HEK293 (cell line): ENCODE results near the gene SCN4B.

Experiments used
- CTCF ChIP-seq: fragments of 450-650 bp; formaldehyde crosslinking; IDR thresholded peaks from 2 replicates; pipeline ENCODE4 v1.5.1; 2016; ENCODE audit warnings: missing biosample characterization, missing genetic modification characterization
- KLF1 ChIP-seq: fragments of 450-650 bp; formaldehyde crosslinking; IDR thresholded peaks from 2 replicates; pipeline ENCODE4 v1.5.1; 2016; ENCODE audit warnings: missing biosample characterization, missing genetic modification characterization
- KLF10 ChIP-seq: fragments of 450-650 bp; IDR thresholded peaks from 2 replicates; pipeline ENCODE4 v1.5.1; 2018; ENCODE audit warnings: missing biosample characterization, mild to moderate bottlenecking, missing genetic modification characterization
- OSR2 ChIP-seq: fragments of 450-650 bp; formaldehyde crosslinking; IDR thresholded peaks from 2 replicates; pipeline ENCODE4 v1.5.1; 2016; ENCODE audit warnings: missing biosample characterization, missing genetic modification characterization
- TRIM28 ChIP-seq: IDR thresholded peaks from 2 replicates; pipeline ENCODE4 v1.6.1; 2011; ENCODE audit warnings: low read length, control low read depth, borderline replicate concordance
- ZNF175 ChIP-seq: fragments of 450-650 bp; formaldehyde crosslinking; IDR thresholded peaks from 2 replicates; pipeline ENCODE4 v1.5.1; 2016; ENCODE audit warnings: missing biosample characterization, missing genetic modification characterization
- ZNF223 ChIP-seq: fragments of 450-650 bp; formaldehyde crosslinking; IDR thresholded peaks from 2 replicates; pipeline ENCODE4 v1.5.1; 2016; ENCODE audit warnings: missing biosample characterization, missing genetic modification characterization
- ZNF791 ChIP-seq: fragments of 450-650 bp; formaldehyde crosslinking; IDR thresholded peaks from 2 replicates; pipeline ENCODE4 v1.5.1; 2016; ENCODE audit warnings: missing biosample characterization, missing genetic modification characterization
- TF ChIP-seq, protein P1 (sequence below): fragments of 450-650 bp; formaldehyde crosslinking; IDR thresholded peaks from 2 replicates; pipeline ENCODE4 v1.5.1; 2016; ENCODE audit warnings: missing biosample characterization, missing genetic modification characterization
- TF ChIP-seq, protein P2 (sequence below): fragments of 450-650 bp; formaldehyde crosslinking; IDR thresholded peaks from 2 replicates; pipeline ENCODE4 v1.5.1; 2016; ENCODE audit warnings: missing biosample characterization, missing genetic modification characterization
- TF ChIP-seq, protein P3 (sequence below): fragments of 450-650 bp; formaldehyde crosslinking; IDR thresholded peaks from 2 replicates; pipeline ENCODE4 v1.5.1; 2016; ENCODE audit warnings: missing biosample characterization, missing genetic modification characterization
- TF ChIP-seq, protein P4 (sequence below): fragments of 450-650 bp; formaldehyde crosslinking; IDR thresholded peaks from 2 replicates; pipeline ENCODE4 v1.5.1; 2016; ENCODE audit warnings: missing biosample characterization, missing genetic modification characterization, low read depth

DNA sequence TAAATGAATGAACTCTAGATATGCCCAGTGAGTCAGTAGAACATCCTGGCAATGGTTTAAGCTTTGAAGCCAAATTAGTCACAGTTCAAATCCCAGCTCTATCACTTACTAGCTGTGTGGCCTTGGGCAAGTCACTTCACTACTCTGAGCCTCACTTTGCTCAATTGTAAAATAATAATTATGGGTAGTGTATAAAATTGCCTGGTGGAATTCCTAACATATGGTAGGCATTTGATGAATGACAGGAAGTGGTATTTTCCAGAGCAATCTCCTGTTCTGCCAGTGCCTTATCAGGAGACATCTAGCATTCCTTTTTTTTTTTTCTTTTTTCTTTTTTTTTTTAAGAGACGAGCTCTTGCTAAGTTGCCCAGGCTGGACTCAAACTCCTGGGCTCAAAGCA lies 13.0 kb downstream of the SCN4B start:
- no peak for TF ChIP-seq KLF10 (tag by site-specific recombination)
- TF ChIP-seq ZNF791 = no peak
- no peak for TF ChIP-seq TRIM28
- TF ChIP-seq CTCF (tag by site-specific recombination) = no peak
- TF ChIP-seq ZNF175 (tag by site-specific recombination) = no peak
- TF ChIP-seq, protein P1, sequence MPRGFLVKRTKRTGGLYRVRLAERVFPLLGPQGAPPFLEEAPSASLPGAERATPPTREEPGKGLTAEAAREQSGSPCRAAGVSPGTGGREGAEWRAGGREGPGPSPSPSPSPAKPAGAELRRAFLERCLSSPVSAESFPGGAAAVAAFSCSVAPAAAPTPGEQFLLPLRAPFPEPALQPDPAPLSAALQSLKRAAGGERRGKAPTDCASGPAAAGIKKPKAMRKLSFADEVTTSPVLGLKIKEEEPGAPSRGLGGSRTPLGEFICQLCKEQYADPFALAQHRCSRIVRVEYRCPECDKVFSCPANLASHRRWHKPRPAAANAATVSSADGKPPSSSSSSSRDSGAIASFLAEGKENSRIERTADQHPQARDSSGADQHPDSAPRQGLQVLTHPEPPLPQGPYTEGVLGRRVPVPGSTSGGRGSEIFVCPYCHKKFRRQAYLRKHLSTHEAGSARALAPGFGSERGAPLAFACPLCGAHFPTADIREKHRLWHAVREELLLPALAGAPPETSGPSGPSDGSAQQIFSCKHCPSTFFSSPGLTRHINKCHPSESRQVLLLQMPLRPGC (tag by site-specific recombination) = no peak
- TF ChIP-seq, protein P2, sequence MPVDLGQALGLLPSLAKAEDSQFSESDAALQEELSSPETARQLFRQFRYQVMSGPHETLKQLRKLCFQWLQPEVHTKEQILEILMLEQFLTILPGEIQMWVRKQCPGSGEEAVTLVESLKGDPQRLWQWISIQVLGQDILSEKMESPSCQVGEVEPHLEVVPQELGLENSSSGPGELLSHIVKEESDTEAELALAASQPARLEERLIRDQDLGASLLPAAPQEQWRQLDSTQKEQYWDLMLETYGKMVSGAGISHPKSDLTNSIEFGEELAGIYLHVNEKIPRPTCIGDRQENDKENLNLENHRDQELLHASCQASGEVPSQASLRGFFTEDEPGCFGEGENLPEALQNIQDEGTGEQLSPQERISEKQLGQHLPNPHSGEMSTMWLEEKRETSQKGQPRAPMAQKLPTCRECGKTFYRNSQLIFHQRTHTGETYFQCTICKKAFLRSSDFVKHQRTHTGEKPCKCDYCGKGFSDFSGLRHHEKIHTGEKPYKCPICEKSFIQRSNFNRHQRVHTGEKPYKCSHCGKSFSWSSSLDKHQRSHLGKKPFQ (tag by site-specific recombination) = no peak
- TF ChIP-seq, protein P3, sequence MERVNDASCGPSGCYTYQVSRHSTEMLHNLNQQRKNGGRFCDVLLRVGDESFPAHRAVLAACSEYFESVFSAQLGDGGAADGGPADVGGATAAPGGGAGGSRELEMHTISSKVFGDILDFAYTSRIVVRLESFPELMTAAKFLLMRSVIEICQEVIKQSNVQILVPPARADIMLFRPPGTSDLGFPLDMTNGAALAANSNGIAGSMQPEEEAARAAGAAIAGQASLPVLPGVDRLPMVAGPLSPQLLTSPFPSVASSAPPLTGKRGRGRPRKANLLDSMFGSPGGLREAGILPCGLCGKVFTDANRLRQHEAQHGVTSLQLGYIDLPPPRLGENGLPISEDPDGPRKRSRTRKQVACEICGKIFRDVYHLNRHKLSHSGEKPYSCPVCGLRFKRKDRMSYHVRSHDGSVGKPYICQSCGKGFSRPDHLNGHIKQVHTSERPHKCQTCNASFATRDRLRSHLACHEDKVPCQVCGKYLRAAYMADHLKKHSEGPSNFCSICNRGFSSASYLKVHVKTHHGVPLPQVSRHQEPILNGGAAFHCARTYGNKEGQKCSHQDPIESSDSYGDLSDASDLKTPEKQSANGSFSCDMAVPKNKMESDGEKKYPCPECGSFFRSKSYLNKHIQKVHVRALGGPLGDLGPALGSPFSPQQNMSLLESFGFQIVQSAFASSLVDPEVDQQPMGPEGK (tag by site-specific recombination) = no peak
- TF ChIP-seq KLF1 (tag by site-specific recombination) = no peak
- TF ChIP-seq OSR2 (tag by site-specific recombination) = no peak
- TF ChIP-seq, protein P4, sequence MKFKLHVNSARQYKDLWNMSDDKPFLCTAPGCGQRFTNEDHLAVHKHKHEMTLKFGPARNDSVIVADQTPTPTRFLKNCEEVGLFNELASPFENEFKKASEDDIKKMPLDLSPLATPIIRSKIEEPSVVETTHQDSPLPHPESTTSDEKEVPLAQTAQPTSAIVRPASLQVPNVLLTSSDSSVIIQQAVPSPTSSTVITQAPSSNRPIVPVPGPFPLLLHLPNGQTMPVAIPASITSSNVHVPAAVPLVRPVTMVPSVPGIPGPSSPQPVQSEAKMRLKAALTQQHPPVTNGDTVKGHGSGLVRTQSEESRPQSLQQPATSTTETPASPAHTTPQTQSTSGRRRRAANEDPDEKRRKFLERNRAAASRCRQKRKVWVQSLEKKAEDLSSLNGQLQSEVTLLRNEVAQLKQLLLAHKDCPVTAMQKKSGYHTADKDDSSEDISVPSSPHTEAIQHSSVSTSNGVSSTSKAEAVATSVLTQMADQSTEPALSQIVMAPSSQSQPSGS = no peak
- TF ChIP-seq ZNF223 (tag by site-specific recombination) = no peak
